AG09309 (cell line): ENCODE data around the gene DPP10.

Experiments used
- DNase-seq: peaks from one replicate; pipeline ENCODE4 v3.0.0-alpha.2; 2010; ENCODE audit warnings: low read depth
- H3K4me3 ChIP-seq: 2 replicates; pipeline ENCODE4 v1.5.1; 2011; ENCODE audit warnings: mild to moderate bottlenecking, low read depth, low read length, moderate library complexity; ENCODE audit not compliant: control insufficient read depth
- TF ChIP-seq, protein P1 (sequence below): IDR thresholded peaks from 2 replicates; pipeline ENCODE4 v1.5.1; 2011; ENCODE audit warnings: mild to moderate bottlenecking, low read depth, low read length, inconsistent platforms; ENCODE audit not compliant: insufficient read depth, control insufficient read depth; ENCODE audit errors: missing control alignments

The DPP10 gene

DNA sequence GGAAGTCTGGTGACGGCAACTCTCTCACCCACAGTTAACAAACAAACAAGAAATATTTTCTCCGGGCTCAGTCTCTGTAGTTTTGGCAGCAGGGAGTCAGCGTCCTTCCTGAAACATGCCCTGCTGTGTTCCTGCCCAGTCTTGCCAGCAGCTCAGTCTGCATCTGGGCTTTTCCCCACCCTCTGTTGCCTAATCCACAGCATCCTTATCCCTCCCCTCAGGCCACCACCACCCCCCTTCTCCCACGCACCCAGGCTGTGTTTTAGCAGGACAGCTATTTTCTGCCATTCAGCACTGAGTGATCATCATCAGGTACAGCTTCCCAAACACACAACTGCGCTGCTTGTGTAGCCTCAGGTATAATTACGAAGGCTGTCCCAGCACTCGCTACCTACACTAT lies 168.2 kb downstream of the DPP10 start:
- TF ChIP-seq, protein P1, sequence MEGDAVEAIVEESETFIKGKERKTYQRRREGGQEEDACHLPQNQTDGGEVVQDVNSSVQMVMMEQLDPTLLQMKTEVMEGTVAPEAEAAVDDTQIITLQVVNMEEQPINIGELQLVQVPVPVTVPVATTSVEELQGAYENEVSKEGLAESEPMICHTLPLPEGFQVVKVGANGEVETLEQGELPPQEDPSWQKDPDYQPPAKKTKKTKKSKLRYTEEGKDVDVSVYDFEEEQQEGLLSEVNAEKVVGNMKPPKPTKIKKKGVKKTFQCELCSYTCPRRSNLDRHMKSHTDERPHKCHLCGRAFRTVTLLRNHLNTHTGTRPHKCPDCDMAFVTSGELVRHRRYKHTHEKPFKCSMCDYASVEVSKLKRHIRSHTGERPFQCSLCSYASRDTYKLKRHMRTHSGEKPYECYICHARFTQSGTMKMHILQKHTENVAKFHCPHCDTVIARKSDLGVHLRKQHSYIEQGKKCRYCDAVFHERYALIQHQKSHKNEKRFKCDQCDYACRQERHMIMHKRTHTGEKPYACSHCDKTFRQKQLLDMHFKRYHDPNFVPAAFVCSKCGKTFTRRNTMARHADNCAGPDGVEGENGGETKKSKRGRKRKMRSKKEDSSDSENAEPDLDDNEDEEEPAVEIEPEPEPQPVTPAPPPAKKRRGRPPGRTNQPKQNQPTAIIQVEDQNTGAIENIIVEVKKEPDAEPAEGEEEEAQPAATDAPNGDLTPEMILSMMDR: no peak
- H3K4me3 ChIP-seq: no peak overlapping the region
- DNase-seq: no peak

GRCh38 chr2:114614592-114614991 lies 172.2 kb downstream of the DPP10 start:
- TF ChIP-seq, protein P1: no peak
- no peak overlapping the region for H3K4me3 ChIP-seq
- no peak for DNase-seq

DNA sequence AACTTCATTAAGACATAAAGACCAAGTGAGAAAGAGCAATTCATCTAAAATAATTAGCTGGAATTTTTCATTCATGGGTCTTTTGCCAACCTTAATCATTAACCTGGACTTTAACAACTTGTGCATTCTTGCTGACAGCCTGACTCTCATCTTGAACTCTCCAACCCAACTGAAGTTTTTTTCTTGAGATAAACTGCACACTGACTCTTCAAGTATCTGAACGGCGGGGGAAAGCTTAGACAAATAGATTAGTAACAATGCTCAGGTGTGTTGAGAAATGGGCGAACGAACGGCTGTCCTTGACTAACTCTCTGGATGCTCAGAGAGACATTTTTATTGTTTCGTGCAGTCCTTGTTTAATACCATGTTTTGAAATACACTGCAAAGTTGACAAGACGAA lies 186.0 kb downstream of the DPP10 start:
- H3K4me3 ChIP-seq: no peak overlapping the region
- TF ChIP-seq, protein P1: no peak
- no peak for DNase-seq

DNA sequence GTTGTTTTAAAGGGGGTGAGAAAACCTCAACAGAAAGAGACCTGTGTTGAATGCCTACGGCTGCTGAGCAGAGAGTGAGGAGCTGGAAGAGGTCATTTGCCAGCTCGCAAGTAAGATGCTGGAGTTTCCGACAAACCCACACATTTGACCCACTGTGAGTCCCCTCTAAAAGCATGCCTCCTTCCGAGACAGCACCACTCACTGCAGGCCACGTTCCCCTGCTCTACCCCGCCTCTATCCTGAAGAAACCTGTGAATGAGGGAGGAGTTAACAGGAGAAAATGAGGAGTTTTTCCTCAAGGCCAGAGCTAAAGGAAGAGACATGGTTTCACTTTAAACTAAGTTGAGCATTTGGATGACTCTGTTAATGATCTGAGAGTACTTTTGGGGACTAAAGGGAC lies 188.7 kb downstream of the DPP10 start:
- TF ChIP-seq, protein P1: no peak
- DNase-seq: no peak
- no peak overlapping the region for H3K4me3 ChIP-seq

- no peak overlapping the region for H3K4me3 ChIP-seq
- TF ChIP-seq, protein P1: no peak
- DNase-seq: no peak
These were observed 199.8 kb downstream of the DPP10 start for GRCh38 chr2:114642166-114642770.

DNA sequence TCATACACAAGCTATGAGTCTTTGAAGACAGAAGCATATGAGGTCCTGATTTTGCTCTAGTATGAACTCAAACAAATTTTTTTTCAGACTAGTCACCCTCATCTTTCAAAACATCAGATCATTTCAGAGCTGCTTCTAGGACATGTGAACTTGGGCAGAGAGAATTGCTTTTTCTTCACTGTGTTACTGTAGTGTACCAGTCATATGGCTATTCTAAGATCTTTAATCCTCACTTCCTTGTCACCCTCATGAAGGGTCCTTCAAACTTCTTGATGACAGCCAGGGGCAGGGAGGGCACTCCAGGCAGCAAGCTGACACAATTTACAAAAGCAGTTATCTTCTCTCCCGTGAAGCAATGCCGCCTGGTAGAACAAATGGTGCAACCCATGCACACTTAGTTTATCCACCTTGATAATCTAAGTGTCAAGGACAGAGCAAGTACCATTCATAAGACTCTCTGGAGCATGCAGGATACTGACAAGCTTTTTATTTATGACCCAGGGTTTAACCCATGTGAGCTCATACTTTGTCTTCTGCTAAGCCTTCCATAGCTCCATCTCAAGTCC lies 200.6 kb downstream of the DPP10 start:
- DNase-seq: no peak

More for the DNA sequence above, 200.6 kb downstream of the DPP10 start:
- no peak overlapping the region for H3K4me3 ChIP-seq
- TF ChIP-seq, protein P1: no peak
